Neuronal stem cell (in vitro differentiated cells): ENCODE measurements around the gene LNX1.

Experiments
- DNase-seq: peaks from one replicate; pipeline ENCODE4 v3.0.0-alpha.2; 2013; ENCODE audit warnings: low spot score
- H2AFZ ChIP-seq: one replicate; pipeline ENCODE4 v1.6.1; 2013; ENCODE audit warnings: mild to moderate bottlenecking, low read length, inconsistent platforms
- H2AK5ac ChIP-seq: 2 replicates; pipeline ENCODE4 v1.6.1; 2013; ENCODE audit warnings: low read depth, mild to moderate bottlenecking, inconsistent platforms, low read length, moderate library complexity, mixed read lengths
- H2BK120ac ChIP-seq: 2 replicates; pipeline ENCODE4 v1.6.1; 2013; ENCODE audit warnings: low read depth, mild to moderate bottlenecking, inconsistent platforms, low read length, moderate library complexity, mixed read lengths
- H2BK12ac ChIP-seq: one replicate; pipeline ENCODE4 v1.6.1; 2013; ENCODE audit warnings: low read length, inconsistent platforms
- H2BK15ac ChIP-seq: 2 replicates; pipeline ENCODE4 v1.6.1; 2013; ENCODE audit warnings: mild to moderate bottlenecking, low read length, inconsistent platforms, mixed read lengths
- H2BK5ac ChIP-seq: one replicate; pipeline ENCODE4 v1.6.1; 2013; ENCODE audit warnings: inconsistent platforms, mild to moderate bottlenecking, low read length, moderate library complexity
- H3K14ac ChIP-seq: one replicate; pipeline ENCODE4 v1.6.1; 2013; ENCODE audit warnings: low read length, inconsistent platforms
- H3K18ac ChIP-seq: 2 replicates; pipeline ENCODE4 v1.6.1; 2013; ENCODE audit warnings: low read length, inconsistent platforms
- H3K23ac ChIP-seq: 2 replicates; pipeline ENCODE4 v1.6.1; 2013; ENCODE audit warnings: low read depth, mild to moderate bottlenecking, mixed read lengths, low read length, inconsistent platforms; ENCODE audit not compliant: poor library complexity
- H3K27ac ChIP-seq: replicated peaks from 3 replicates; pipeline ENCODE4 v1.5.1; 2013; ENCODE audit warnings: low read length, inconsistent platforms
- H3K27me3 ChIP-seq, 3 experiments: 2 replicates each; pipeline ENCODE4 v1.6.1; 2013; ENCODE audit warnings: low read length in 3 of 3, mild to moderate bottlenecking in 2 of 3, inconsistent platforms in 1 of 3, low read depth in 1 of 3, mixed read lengths in 1 of 3, moderate library complexity in 1 of 3; ENCODE audit not compliant: control insufficient read depth in 3 of 3, insufficient read depth in 3 of 3
- H3K36me3 ChIP-seq, 2 donors: replicated peaks in 1 of 2; 2 replicates each; pipeline ENCODE4 v1.6.1; 2013; ENCODE audit warnings: low read length in 2 of 2; ENCODE audit not compliant: control insufficient read depth in 2 of 2, insufficient read depth in 2 of 2
- H3K4ac ChIP-seq: 2 replicates; pipeline ENCODE4 v1.6.1; 2013; ENCODE audit warnings: inconsistent platforms, mild to moderate bottlenecking, low read length, moderate library complexity
- H3K4me1 ChIP-seq, 2 donors: 1 replicate in 1 of 2; 2 replicates in 1 of 2; pipeline ENCODE4 v1.6.1; 2013; ENCODE audit warnings: low read length in 2 of 2, low read depth in 1 of 2; ENCODE audit not compliant: control insufficient read depth in 2 of 2, insufficient read depth in 1 of 2
- H3K4me2 ChIP-seq: one replicate; pipeline ENCODE4 v1.6.1; 2013; ENCODE audit warnings: mild to moderate bottlenecking, low read length, inconsistent platforms; ENCODE audit not compliant: insufficient read depth, poor library complexity, severe bottlenecking
- H3K4me3 ChIP-seq, 2 donors: 2 replicates each; pipeline ENCODE4 v1.5.1; 2013; ENCODE audit warnings: low read length in 2 of 2, mild to moderate bottlenecking in 2 of 2, inconsistent platforms in 1 of 2, moderate library complexity in 1 of 2
- H3K79me1 ChIP-seq: one replicate; pipeline ENCODE4 v1.6.1; 2013; ENCODE audit warnings: low read depth, mild to moderate bottlenecking, inconsistent platforms, low read length, moderate library complexity
- H3K9ac ChIP-seq: one replicate; pipeline ENCODE4 v1.6.1; 2013; ENCODE audit warnings: mild to moderate bottlenecking, low read depth, low read length, inconsistent platforms; ENCODE audit not compliant: poor library complexity
- H3K9me3 ChIP-seq, 2 donors: replicated peaks in 1 of 2; 2 replicates each; pipeline versions ENCODE3 to v1.6.1; 2013; ENCODE audit warnings: low read length in 2 of 2, mild to moderate bottlenecking in 2 of 2, inconsistent platforms in 1 of 2, low read depth in 1 of 2, mixed read lengths in 1 of 2, moderate library complexity in 1 of 2; ENCODE audit not compliant: control insufficient read depth in 2 of 2, insufficient read depth in 1 of 2
- H4K8ac ChIP-seq: one replicate; pipeline ENCODE4 v1.6.1; 2013; ENCODE audit warnings: low read depth, mild to moderate bottlenecking, inconsistent platforms, low read length, moderate library complexity
- H4K91ac ChIP-seq: one replicate; pipeline ENCODE4 v1.6.1; 2013; ENCODE audit warnings: low read length, low read depth, mild to moderate bottlenecking, inconsistent platforms; ENCODE audit not compliant: poor library complexity
- WGBS, 2 donors: extraction: QIAGEN DNeasy Blood & Tissue Kit; methylation state at CpG; one replicate each; pipeline ENCODE4 v1.1.7; 2013; ENCODE audit warnings: missing lambda C conversion rate in 2 of 2, mixed read lengths in 1 of 2; ENCODE audit not compliant: insufficient read length in 2 of 2, insufficient replicate concordance in 1 of 2; ENCODE audit errors: extremely low coverage in 2 of 2; 5-methylcytosine and 5-hydroxymethylcytosine counted together

The LNX1 gene

DNA sequence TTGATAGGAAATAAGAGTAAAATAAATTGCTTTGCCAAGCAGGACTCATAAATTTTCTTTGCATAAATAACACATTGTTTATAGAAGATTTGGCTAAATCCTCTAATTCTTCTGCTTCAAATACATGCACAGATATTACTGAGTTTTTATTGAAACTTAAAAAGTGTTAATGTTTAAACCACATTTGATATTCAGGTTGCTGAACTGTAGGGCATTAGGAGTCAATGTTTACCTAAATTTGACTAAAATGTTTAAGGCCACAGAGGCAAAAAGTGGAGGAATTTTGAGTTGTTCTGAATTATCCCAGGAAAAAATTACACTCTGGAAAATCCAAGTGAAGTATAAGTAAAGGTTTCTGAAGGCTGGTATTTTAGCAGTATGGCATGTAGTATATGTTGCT is 135.1 kb downstream of the LNX1 start:
- Histone ChIP-seq H3K23ac (no peak overlapping the region), H3K9me3 (no peaks in the 10 kb centered on the region), H3K14ac (no peak overlapping the region), H3K79me1 (no peaks in the 10 kb centered on the region), H2BK120ac (no peak overlapping the region), H2AK5ac (no peak overlapping the region), H3K4ac (no peak overlapping the region), H3K18ac (no peak overlapping the region), H2BK5ac (no peak overlapping the region), H2BK15ac (no peak overlapping the region), H3K36me3 (peaks cover 11 to 89% of the 10 kb centered on the region in 2 donors), H3K27ac (no peak overlapping the region), H3K27me3 (no peaks in the 10 kb centered on the region), H3K4me1 (no peaks in the 10 kb centered on the region), H4K91ac (no peak overlapping the region), H3K4me3 (no peak overlapping the region), H3K4me2 (no peak overlapping the region), H3K9ac (no peak overlapping the region), H2BK12ac (no peak overlapping the region), H4K8ac (no peak overlapping the region), H2AFZ (no peak overlapping the region)
- DNase-seq, result no peak

DNA sequence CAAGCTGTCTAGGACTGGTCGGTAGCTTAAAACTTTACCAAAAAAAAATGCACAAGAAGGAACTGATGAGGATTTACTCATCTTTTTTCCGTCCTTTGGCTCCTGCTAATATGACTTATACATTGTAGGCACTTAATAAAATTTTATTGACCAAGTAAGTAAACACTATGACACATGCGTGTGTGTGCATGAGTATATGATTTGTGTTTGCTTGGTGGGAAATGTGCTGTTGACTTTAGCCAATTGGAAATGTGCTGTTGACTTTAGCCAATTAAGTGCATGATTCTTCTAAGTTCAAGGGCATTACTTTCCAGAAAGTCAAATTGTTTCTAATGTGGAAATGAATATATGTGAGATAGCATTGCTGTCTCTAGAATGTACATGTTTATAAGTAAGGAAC is 135.5 kb downstream of the LNX1 start:
- no peak overlapping the region for H2BK15ac ChIP-seq
- DNase-seq, result no peak
- H2AFZ ChIP-seq, result no peak overlapping the region
- H3K14ac ChIP-seq, result no peak overlapping the region
- no peak overlapping the region for H2AK5ac ChIP-seq
- H3K4me2 ChIP-seq, result no peak overlapping the region
- no peak overlapping the region for H4K8ac ChIP-seq
- H3K9ac ChIP-seq, result no peak overlapping the region
- H3K27ac ChIP-seq, result no peak overlapping the region
- no peak overlapping the region for H3K23ac ChIP-seq
- H3K18ac ChIP-seq, result no peak overlapping the region
- no peak overlapping the region for H2BK12ac ChIP-seq
- no peak overlapping the region for H3K4me3 ChIP-seq
- no CpG with 5 or more reads among the region's 3 CpGs for WGBS, 2 donors
- H2BK120ac ChIP-seq, result no peak overlapping the region
- H3K4me1 ChIP-seq, result no peaks in the 10 kb centered on the region
- H3K36me3 ChIP-seq, result peaks cover 11 to 85% of the 10 kb centered on the region in 2 donors
- H3K9me3 ChIP-seq, result no peaks in the 10 kb centered on the region
- no peak overlapping the region for H3K4ac ChIP-seq
- no peak overlapping the region for H2BK5ac ChIP-seq
- no peaks in the 10 kb centered on the region for H3K27me3 ChIP-seq
- no peak overlapping the region for H4K91ac ChIP-seq
- no peaks in the 10 kb centered on the region for H3K79me1 ChIP-seq

DNA sequence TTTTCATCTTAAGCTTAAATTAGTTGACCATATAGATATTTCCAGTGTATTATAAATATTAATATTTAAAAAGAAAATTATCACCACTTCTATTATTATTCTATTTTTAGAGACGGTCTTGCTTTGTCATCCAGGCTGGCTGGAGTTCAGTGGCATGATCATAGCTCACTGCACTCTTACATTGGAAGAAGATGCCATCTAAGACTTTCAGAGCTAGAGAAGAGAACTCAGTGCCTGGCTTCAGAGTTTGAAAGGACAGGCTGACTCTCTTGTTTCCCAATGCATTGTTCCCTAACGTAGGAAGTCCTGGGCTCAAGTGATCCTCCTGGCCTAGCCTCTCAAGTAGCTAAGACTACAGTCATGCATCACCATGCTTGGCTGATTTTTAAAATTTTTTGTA is 137.9 kb downstream of the LNX1 start:
- Histone ChIP-seq H3K4me1 (no peaks in the 10 kb centered on the region), H4K91ac (no peak overlapping the region), H3K4me2 (no peak overlapping the region), H3K14ac (no peak overlapping the region), H2BK5ac (no peak overlapping the region), H3K27ac (no peak overlapping the region), H3K9ac (no peak overlapping the region), H4K8ac (no peak overlapping the region), H2AK5ac (no peak overlapping the region), H3K23ac (no peak overlapping the region), H2AFZ (no peak overlapping the region), H3K9me3 (no peaks in the 10 kb centered on the region), H3K18ac (no peak overlapping the region), H2BK12ac (no peak overlapping the region), H3K27me3 (no peaks in the 10 kb centered on the region), H3K36me3 (peaks cover 11 to 68% of the 10 kb centered on the region in 2 donors), H2BK120ac (no peak overlapping the region), H3K79me1 (no peaks in the 10 kb centered on the region), H2BK15ac (no peak overlapping the region), H3K4ac (no peak overlapping the region), H3K4me3 (no peak overlapping the region)
- no CpG with 5 or more reads among the region's 2 CpGs for whole genome bisulfite sequencing, 2 donors
- DNase-seq, result no peak

DNA sequence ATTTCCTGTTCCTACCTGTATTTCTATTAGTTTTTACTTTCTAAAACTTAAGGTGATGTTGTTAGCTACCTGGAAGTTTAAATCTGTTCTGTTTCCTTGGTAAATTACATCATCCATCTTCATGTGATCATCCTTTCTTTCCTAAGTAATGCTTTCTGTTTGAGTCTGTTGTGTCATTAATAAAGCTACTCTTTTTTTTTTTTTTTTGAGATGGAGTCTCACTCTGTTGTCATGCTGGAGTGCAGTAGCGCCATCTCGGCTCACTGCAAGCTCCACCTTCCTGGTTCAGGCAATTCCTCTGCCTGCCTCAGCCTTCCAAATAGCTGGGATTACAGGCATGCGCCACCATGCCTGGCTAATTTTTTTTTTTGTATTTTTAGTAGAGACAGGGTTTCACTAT is 140.5 kb downstream of the LNX1 start:
- Histone ChIP-seq H2AK5ac (no peak overlapping the region), H3K79me1 (no peaks in the 10 kb centered on the region), H2AFZ (no peak overlapping the region), H2BK12ac (no peak overlapping the region), H3K27ac (no peak overlapping the region), H3K14ac (no peak overlapping the region), H3K18ac (no peak overlapping the region), H2BK120ac (no peak overlapping the region), H2BK15ac (no peak overlapping the region), H3K4me2 (no peak overlapping the region), H4K8ac (no peak overlapping the region), H3K36me3 (peaks cover 9 to 67% of the 10 kb centered on the region in 2 donors), H4K91ac (no peak overlapping the region), H3K9me3 (no peaks in the 10 kb centered on the region), H3K4me3 (no peak overlapping the region), H3K9ac (no peak overlapping the region), H3K4me1 (no peaks in the 10 kb centered on the region), H3K4ac (no peak overlapping the region), H2BK5ac (no peak overlapping the region), H3K27me3 (no peaks in the 10 kb centered on the region), H3K23ac (no peak overlapping the region)
- WGBS, 2 donors, result no CpG with 5 or more reads among the region's 3 CpGs
- DNase-seq, result no peak
